ENCODE measurements around the gene NELL2.

Gene NELL2

DNA sequence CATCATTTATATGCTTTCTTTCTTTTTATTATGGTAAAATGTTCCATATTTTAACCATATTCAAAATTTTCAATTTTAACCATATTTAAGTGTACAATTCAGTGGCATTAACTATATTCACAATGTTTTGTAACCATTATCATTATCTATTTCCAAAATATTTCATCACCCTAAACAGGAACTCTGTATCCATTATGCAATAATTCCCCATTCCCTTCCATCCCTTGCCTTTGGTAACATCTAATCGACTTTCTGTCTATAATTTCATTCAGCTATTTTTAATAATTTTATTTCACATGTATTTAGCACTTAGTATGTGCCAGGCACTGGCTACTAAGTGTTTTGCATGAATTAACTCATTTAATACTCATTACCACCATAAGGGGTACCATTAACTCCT is 287.5 kb downstream of the NELL2 start:
- TF ChIP-seq FOXP2 (optimal IDR thresholded peaks at IDR 0.05; ENCODE audit: borderline replicate concordance, extremely low read depth, extremely low read length, insufficient read depth) (no peak), TAF1 (IDR thresholded peaks at IDR 0.05; ENCODE audit: borderline replicate concordance, insufficient read depth, low read length) (no peak), POLR2AphosphoS5 (IDR thresholded peaks at IDR 0.05; ENCODE audit: low read depth, low read length) (no peak), SIN3A (IDR thresholded peaks at IDR 0.05; ENCODE audit: borderline replicate concordance, insufficient read depth, low read length) (no peak)
- TF ChIP-seq, protein P1, sequence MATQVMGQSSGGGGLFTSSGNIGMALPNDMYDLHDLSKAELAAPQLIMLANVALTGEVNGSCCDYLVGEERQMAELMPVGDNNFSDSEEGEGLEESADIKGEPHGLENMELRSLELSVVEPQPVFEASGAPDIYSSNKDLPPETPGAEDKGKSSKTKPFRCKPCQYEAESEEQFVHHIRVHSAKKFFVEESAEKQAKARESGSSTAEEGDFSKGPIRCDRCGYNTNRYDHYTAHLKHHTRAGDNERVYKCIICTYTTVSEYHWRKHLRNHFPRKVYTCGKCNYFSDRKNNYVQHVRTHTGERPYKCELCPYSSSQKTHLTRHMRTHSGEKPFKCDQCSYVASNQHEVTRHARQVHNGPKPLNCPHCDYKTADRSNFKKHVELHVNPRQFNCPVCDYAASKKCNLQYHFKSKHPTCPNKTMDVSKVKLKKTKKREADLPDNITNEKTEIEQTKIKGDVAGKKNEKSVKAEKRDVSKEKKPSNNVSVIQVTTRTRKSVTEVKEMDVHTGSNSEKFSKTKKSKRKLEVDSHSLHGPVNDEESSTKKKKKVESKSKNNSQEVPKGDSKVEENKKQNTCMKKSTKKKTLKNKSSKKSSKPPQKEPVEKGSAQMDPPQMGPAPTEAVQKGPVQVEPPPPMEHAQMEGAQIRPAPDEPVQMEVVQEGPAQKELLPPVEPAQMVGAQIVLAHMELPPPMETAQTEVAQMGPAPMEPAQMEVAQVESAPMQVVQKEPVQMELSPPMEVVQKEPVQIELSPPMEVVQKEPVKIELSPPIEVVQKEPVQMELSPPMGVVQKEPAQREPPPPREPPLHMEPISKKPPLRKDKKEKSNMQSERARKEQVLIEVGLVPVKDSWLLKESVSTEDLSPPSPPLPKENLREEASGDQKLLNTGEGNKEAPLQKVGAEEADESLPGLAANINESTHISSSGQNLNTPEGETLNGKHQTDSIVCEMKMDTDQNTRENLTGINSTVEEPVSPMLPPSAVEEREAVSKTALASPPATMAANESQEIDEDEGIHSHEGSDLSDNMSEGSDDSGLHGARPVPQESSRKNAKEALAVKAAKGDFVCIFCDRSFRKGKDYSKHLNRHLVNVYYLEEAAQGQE (IDR thresholded peaks at IDR 0.05; ENCODE audit: insufficient read depth in 1 of 2, low read depth in 2 of 2, low read length in 2 of 2) = no peak

DNA sequence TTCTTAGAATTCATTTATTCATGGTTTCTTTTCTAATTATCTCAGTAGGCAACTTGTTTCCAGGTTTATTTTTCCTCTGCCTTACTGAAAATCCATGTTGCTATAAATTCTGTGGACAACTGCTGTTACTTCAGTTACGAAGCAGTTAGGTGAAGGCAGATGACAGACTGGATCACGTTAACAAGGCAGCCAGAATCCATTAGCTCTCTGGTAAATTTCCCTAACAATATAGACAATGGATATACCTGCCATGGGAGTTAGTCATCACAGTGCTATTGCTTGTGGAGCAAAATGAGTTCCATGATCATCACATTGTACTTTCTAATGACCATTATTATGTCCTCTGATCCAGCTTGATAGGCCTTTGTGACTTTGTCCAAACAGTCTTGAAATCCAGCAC is 291.5 kb downstream of the NELL2 start:
- TF ChIP-seq SIN3A (IDR thresholded peaks at IDR 0.05; ENCODE audit: borderline replicate concordance, insufficient read depth, low read length) (no peak), TAF1 (IDR thresholded peaks at IDR 0.05; ENCODE audit: borderline replicate concordance, insufficient read depth, low read length) (no peak), POLR2AphosphoS5 (IDR thresholded peaks at IDR 0.05; ENCODE audit: low read depth, low read length) (no peak), FOXP2 (optimal IDR thresholded peaks at IDR 0.05; ENCODE audit: borderline replicate concordance, extremely low read depth, extremely low read length, insufficient read depth) (no peak)
- TF ChIP-seq, protein P1 (IDR thresholded peaks at IDR 0.05; ENCODE audit: insufficient read depth in 1 of 2, low read depth in 2 of 2, low read length in 2 of 2) = no peak

DNA sequence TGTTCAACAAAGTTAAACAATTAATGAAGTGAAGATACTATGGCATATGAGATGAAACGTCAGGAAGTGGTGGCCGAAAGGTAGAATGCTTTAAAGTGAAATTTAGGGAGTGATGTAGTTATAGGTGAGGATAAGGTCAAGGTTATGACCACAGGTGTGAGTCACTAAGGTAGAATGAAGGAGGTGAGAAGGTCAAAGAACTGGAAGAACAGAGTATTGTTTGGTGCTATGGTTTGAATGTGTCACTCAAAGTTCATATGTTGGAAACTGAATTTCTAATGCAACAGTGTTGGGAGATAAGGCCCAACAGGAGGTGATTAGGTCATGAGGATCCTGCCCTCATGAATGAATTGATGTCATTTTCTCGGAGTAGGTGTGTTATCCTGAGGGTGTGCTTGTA is 293.6 kb downstream of the NELL2 start:
- no peak for TF ChIP-seq TAF1 (IDR thresholded peaks at IDR 0.05; ENCODE audit: borderline replicate concordance, insufficient read depth, low read length)
- no peak for TF ChIP-seq SIN3A (IDR thresholded peaks at IDR 0.05; ENCODE audit: borderline replicate concordance, insufficient read depth, low read length)
- TF ChIP-seq FOXP2 (optimal IDR thresholded peaks at IDR 0.05; ENCODE audit: borderline replicate concordance, extremely low read depth, extremely low read length, insufficient read depth) = no peak
- no peak for TF ChIP-seq POLR2AphosphoS5 (IDR thresholded peaks at IDR 0.05; ENCODE audit: low read depth, low read length)
- TF ChIP-seq, protein P1 (IDR thresholded peaks at IDR 0.05; ENCODE audit: insufficient read depth in 1 of 2, low read depth in 2 of 2, low read length in 2 of 2) = no peak

DNA sequence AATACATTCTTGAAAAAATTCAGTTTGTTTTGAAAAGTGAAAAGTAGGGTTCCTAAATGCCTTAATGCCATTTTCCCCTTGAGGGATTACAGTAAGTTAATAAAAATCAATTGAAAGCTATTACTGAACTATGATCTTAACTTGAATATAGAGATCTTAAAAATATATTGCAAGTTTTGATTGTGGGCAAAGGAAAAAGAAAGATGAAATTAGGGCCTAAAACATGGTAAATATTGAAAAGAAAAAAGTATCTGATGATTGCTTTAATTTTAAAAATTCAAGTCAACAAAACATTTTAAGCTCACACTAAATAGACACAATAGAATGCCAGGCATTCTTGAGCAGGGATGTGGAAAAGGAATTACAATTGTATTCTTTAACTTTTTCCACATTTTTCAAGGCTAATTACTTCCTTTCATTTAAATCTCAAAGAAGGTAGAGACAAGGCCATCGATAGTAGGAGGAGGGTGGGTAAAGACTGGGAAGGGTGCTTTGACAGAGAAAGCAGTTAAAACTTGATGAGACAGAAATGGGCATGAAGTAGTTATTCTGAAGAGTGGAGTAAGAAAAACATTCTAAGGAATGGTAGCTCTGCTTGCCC is 294.4 kb downstream of the NELL2 start:
- no peak for TF ChIP-seq TAF1 (IDR thresholded peaks at IDR 0.05; ENCODE audit: borderline replicate concordance, insufficient read depth, low read length)
- TF ChIP-seq FOXP2 (optimal IDR thresholded peaks at IDR 0.05; ENCODE audit: borderline replicate concordance, extremely low read depth, extremely low read length, insufficient read depth) = no peak
- no peak for TF ChIP-seq POLR2AphosphoS5 (IDR thresholded peaks at IDR 0.05; ENCODE audit: low read depth, low read length)
- no peak for TF ChIP-seq SIN3A (IDR thresholded peaks at IDR 0.05; ENCODE audit: borderline replicate concordance, insufficient read depth, low read length)
- TF ChIP-seq, protein P1 (IDR thresholded peaks at IDR 0.05; ENCODE audit: insufficient read depth in 1 of 2, low read depth in 2 of 2, low read length in 2 of 2) = no peak

Measured in PFSK-1 (cell line).